ENCODE data around the gene SSR1. TPM values are rescaled to one million over a fixed set of nuclear protein-coding genes. Genes with fewer than 3 reads are reported as not detected.
"Not testable (repeated sequence)": the region's sequence is repeated elsewhere in the genome, so short reads cannot be mapped to it uniquely, and the experiment has no call there.

SSR1 gene
- total RNA-seq, 2 donors from 2014 or later: 118 to 136 TPM

DNA sequence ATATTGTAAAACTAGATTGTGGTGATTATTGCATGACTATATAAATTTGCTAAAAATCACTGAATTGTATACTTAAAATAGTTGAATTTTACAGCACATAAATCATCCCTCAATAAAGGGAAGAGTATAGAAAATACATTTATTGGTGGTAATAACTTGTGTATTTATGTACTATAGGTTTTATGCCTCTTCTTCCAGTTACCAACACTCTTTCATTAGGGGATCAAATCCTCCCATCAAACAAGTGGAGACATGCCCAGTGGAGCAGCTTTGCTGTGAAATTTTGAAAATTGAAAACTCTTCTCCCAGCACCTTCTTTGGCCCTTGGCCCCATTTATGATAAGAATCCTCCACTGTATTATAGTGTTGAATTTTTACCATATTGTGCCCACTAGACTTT is 10.1 kb upstream of the SSR1 start:
- ATAC-seq: no peak
- intact Hi-C loops (cut with DNase I, micrococcal nuclease): no loop called here
- DNase-seq: no peak

DNA sequence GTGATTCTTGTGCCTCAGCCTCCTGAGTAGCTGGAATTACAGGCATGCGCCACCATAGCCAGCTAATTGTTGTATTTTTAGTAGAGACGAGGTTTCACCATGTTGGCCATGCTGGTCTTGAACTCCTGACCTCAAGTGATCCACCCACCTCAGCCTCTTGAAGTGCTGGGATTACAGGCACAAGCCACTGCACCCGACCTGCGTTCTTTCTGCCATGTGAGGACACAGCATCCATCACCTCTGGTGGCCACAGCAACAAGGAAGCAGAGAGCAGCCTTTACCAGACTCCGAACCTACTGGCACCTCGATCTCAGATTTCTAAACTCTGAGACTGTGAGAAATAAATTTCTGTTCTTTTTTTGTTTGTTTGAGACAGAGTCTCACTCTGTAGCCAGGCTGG is 8.9 kb upstream of the SSR1 start:
- intact Hi-C loops (cut with DNase I, micrococcal nuclease); DNase-seq; ATAC-seq: not testable (repeated sequence)

DNA sequence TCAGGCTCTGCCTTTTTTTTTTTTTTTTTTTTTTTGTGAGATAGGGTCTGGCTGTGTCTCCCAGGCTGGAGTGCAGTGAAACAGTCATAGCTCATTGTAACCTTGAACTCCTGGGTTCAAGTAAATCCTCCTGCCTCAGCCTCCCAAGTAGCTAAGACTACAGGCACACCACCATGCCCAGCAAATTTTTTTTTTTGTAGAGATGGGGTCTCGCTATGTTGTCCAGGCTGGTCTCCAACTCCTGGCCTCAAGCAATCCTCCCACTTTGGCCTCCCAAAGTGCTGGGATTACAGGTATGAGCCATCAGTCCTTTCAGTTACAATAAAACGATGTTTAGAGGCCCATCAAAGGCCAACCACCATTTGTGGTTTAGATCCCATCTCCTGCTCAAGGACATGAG is 6.4 kb upstream of the SSR1 start:
- DNase-seq; ATAC-seq; intact Hi-C loops (cut with DNase I, micrococcal nuclease): not testable (repeated sequence)

DNA sequence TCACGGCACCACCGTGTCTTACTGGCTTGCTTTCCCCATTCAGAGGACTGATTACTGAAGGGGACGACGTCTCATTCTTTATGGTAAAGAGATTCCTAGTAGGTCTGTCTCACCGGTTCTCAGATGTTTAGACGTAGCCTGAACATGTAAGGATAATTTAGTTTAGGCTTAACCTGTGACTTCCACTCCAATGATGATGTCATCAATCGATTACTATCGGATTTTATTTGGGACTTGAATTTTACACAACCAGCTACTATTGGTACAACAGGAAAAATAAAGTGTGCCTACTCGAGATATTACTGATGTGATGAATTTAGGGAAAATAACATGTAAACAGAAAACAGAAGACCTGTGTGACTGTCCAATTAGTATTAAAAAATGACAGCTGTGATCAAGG is 4.5 kb upstream of the SSR1 start:
- ATAC-seq: no peak
- no peak for DNase-seq
- intact Hi-C loops (cut with DNase I, micrococcal nuclease): no loop called here

DNA sequence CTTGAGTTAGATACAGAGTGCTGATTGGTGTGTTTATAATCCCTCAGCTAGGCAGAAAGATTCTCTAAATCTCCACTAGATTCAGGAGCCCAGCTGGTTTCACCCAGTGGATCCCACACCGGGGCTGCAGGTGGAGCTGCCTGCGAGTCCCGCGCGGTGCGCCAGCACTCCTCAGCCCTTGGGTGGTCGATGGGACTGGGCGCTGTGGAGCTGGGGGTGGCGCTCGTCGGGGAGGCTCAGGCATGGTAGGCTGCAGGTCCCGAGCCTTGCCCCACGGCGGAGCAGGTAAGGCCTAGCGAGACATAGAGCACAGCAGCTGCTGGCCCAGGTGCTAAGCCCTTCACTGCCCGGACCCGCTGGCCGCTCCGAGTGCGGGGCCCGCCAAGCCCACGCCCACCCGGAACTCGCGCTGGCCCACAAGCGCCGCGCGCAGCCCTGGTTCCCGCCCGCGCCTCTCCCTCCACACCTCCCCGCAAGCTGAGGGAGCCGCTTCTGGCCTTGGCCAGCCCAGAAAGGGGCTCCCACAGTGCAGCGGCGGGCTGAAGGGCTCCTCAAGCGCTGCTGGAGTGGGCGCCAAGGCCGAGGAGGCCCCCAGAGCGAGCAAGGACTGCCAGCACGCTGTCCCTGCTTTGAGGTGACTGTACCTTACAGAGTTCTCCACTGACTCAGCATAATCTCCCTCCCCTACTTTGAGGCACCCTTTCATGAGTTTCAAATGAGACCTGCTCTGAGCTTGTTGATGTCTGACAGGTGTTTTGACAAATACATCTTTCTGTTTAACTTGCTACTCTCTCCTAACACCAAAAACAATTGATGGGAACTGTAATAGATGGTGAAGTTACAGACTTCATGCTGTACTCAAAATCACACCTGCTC is 3.9 kb upstream of the SSR1 start:
- intact Hi-C loops (cut with DNase I, micrococcal nuclease): no loop called here
- DNase-seq (no peak), ATAC-seq (no peak)

DNA sequence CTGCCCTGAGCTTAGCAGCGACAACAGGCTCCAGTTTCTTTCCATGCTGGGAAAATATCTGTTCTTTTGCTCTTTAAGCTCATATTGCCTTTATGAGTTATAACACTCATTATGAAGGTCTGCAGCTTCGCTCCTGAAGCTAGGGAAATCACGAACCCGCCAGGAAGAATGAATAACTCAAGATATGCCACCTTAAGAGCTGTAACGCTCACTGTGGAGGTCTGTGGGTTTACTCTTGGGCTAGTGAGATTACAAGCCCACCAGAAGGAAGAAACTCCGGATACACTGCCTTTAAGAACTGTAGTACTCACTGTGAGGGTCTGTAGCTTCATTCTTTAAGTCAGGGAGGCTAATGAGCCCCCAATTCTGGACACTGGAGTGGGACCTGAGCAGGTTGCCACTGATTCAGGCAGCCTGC is 3.0 kb upstream of the SSR1 start:
- ATAC-seq (no peak), DNase-seq (no peak)
- intact Hi-C loops (cut with DNase I, micrococcal nuclease): no loop called here

DNA sequence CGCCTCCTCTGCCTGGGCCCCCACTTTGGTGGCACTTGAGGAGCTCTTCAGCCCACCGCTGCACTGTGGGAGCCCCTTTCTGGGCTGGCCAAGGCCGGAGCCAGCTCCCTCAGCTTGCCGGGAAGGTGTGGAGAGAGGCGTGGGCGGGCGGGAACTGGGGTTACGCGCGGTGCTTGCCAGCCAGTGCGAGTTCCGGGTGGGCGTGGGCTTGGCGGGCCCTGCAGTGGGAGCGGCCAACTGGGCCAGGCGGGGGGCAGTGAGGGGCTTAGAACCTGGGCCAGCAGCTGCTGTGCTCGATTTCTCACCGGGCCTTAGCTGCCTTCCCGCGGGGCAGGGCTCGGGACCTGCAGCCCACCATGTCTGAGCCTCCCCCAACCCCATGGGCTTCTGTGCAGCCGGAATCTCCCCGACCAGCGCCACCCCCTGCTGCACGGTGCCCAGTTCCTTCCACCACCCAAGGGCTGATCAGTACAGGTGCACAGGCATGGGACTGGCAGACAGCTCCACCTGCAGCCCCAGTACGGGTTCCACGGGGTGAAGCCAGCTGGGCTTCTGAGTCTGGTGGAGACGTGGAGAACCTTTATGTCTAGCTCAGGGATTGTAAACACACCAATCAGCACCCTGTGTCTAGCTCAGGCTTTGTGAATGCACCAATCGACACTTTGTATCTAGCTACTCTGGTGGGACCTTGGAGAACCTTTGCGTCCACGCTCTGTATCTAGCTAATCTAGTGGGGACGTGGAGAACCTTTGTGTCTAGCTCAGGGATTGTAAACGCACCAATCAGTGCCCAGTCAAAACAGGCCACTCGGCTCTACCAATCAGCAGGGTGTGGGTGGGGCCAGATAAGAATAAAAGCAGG is 2.3 kb upstream of the SSR1 start:
- intact Hi-C loops (cut with DNase I, micrococcal nuclease); ATAC-seq: not testable (repeated sequence)
- DNase-seq: peak in 1 of 2 donors; percentile 20

DNA sequence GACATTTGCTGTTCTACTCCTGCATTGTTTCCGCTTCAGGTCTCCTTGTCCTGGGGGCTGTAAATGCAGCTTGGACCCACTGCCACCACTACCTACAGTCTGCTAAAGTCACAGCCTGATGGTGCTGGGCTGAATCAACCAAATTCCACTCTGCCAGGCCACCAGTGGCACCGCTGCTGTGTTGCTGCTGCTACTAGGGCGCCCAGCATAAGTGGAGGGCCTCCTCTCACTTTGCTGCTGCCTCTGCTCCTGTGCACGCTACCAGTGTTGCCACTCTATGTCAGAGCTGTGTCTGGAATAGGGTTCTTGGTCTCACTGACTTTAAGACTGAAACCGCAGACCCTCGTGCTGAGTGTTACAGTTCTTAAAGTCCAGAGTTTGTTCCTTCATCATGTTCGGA is 1.4 kb upstream of the SSR1 start:
- DNase-seq (no peak), ATAC-seq (no peak)
- intact Hi-C loops (cut with DNase I, micrococcal nuclease): no loop called here

DNA sequence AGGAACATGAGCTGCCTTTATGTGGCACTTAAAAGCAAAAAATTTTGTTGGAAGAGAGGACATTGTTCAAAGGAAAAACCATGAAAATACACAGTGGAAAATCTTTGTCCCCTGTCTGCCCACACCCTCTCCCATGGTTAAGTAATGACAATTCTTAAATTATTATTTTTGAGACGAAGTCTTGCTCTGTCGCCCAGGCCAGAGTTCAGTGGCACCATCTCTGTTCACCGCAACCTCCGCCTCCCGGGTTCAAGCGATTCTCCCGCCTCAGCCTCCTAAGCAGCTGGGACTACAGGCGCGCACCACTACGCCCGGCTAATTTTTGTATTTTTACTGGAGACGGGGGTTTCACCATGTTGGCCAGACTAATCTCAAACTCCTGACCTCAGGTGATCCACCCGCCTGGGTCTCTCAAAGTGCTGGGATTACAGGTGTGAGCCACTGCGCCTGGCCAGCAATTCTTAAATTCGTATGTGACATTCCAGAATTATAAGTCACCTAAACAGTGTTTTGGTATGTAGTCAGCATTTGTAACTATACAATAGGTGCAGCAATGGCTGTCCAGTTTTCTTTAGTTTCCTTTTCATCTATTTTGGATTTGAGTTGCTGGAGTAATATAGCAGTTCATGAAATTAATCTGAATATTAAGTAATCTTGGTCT is 636 bp upstream of the SSR1 start:
- peak in 1 of 2 donors; percentile 25 for DNase-seq
- ATAC-seq: no peak
- intact Hi-C loops (cut with DNase I, micrococcal nuclease): no loop called here

DNA sequence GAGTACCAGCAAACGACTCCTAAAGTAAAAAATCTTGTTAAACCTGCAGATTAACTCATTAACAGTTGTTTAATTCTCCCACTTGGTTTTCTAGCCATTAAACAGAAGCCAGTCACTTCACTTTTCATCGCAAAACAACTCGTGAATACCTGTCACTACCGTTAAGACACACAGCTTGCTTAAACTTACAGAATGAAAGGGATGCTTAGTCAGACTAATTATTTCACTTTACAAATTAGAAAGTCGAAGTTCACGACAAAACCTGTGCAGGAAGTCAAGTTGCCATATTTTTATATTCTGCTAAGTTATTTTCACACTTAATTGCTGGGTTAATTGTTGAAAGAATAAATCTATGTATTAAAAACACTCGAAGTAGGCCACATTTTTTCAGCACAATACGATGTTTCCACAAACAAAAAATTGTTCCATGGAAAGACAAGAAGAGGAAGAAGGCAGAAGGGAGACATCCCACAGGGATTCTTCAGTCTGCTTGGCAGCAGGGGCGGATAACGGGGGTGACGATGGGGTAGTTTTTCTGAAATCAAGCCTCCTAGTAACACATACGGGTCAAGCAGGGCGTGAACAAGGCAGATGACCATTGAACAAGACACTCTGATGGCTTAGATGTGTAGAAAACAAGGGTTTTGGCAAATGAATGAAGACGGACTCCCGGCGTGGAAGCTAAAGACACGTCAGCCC is 933 bp downstream of the SSR1 start:
- intact Hi-C loops (cut with DNase I, micrococcal nuclease): no loop called here
- ATAC-seq (no peak), DNase-seq (no peak)

DNA sequence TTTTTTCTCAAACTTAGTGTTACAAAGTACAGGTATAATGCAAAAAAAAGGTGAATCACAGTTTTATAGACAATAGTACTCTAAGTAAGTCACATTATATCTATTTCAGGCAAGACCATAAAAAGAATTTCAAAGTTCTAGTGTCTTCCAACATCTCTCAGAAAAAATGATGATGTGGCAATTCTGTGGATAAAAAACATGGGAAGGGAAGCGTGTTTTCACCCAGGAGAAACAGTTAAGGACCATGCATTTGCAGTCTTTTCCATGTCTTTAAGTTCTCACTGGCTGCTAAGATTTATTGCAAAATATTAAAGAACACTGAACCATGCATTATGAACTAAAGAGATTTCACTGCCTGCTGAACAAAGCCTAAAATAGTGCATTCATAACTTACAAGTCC is 1.8 kb downstream of the SSR1 start:
- ATAC-seq: no peak
- DNase-seq: no peak
- intact Hi-C loops (cut with DNase I, micrococcal nuclease): no loop called here

DNA sequence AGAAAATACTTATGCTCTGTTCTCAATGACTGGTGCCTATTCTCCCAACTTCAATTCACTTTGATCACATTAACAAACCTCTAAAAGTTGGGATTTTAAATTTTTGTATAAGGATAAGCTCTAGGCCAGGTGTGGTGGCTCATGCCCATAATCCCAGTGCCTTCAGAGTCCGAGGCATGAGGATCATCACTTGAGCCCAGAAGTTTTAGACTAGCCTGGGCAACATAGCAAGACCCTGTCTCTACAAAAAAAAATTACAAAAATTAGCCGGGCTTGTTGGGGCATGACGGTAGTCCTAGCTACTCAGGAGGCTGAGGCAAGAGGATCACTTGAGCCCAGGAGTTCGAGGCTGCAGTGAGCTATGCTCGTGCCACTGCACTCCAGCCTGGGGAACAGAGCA is 3.9 kb downstream of the SSR1 start:
- DNase-seq (no peak), ATAC-seq (no peak)
- intact Hi-C loops (cut with DNase I, micrococcal nuclease): loop anchor here in 1 of 2 donors (10.0 kb wide), 1 partner anchor 296 kb away; no protein-coding TSS in a partner anchor

DNA sequence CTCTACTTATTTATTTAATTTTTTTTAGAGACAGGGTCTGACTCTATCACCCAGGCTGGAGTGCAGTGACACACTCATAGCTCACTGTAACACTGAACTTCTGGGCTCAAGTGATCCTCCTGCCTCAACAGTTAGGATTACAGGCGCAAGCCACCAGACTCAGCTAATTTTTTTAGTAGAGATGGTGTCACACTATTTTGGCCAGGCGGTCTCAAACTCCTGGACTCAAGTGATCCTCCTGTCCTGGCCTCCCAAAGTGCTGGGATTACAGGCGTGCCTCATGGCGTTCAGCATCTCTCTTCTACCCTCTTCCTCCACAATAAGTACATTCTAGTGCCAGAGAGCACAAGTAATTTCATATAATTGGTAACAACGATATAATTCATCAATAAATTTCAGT is 5.5 kb downstream of the SSR1 start:
- intact Hi-C loops (cut with DNase I, micrococcal nuclease): loop anchor here in 1 of 2 donors (10.0 kb wide), 1 partner anchor 297 kb away; no protein-coding TSS in a partner anchor
- DNase-seq (no peak), ATAC-seq (no peak)

DNA sequence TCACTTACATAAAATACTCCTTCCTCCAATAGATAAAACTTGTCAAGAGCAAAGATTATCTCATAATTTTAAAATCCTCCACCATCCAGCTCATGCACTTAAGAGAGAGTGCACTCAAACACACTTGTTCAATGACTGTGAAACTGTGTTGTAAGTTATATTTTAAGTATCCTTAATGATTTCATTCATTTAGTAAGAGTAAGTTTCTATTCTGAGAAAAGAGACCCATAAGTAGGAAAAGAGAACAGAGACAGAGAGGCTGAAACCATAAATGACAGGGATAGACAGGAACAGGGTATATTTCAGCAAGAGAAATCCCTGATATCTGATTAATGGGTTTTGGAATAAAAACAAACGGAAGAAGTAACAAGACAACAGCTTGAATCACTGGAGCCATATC is 8.2 kb downstream of the SSR1 start:
- ATAC-seq (no peak), DNase-seq (no peak)
- intact Hi-C loops (cut with DNase I, micrococcal nuclease): loop anchor here in 1 of 2 donors (10.0 kb wide), 1 partner anchor 300 kb away; no protein-coding TSS in a partner anchor

DNA sequence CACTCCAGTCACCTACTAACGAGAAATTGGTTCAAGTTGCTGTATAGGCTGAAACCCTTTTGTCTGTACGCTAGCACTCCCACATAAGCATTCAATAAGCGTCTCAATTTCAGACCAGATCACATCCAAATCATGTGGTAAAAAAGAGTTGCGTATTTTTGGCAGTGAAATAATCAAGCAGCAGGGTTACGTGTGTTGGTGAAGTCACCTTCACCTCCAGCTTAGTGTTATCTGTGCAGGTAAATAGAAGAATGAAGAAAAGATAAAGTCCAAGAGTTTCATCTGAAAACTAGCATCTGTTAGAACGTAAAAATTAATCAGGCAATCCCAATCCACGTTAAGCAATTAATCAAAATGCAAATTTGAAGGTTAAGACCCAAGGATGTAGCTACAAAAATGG is 11.3 kb downstream of the SSR1 start:
- intact Hi-C loops (cut with DNase I, micrococcal nuclease): loop anchor here in 1 of 2 donors (10.0 kb wide), 1 partner anchor 303 kb away; no protein-coding TSS in a partner anchor
- ATAC-seq: no peak
- DNase-seq: no peak

DNA sequence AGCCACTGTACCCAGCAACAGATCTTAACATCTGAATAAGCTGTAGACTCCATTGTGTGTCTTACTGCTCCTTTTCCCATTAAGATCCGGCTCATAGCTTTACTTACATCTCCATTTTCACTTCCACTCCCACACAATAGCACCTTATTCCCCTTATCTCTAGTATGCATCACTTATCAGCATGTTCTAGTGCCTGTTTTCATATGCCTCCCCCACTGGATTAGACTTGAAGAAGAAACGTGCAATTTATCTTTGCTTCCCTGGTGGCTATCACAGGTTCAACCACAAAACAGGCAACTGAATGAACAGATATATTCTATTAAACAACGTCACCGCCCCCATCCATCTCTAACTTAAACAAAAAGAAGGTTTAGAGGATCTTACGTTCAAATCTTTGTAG is 12.1 kb downstream of the SSR1 start:
- no peak for DNase-seq
- no peak for ATAC-seq
- intact Hi-C loops (cut with DNase I, micrococcal nuclease): loop anchor here in 1 of 2 donors (10.0 kb wide), 1 partner anchor 304 kb away; no protein-coding TSS in a partner anchor

DNA sequence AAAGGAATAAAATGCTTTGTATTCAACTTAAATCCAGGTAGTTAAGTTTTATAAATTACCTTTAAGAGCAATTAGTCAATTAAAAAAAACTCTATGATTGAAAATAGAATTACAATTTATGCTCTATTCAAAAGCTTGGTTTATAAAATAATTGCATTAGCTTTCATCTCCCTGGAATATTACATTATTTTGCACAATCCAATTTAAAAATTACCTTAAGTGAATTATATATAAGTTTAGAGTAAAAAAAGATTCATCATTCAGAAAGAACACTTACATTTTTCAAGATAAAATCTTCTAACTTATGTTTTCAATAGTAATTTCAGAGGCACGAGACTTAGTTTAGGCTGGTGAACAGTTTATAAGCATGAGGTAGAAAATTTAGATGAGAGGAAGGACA is 14.9 kb downstream of the SSR1 start:
- no peak for DNase-seq
- ATAC-seq: no peak
- intact Hi-C loops (cut with DNase I, micrococcal nuclease): no loop called here

DNA sequence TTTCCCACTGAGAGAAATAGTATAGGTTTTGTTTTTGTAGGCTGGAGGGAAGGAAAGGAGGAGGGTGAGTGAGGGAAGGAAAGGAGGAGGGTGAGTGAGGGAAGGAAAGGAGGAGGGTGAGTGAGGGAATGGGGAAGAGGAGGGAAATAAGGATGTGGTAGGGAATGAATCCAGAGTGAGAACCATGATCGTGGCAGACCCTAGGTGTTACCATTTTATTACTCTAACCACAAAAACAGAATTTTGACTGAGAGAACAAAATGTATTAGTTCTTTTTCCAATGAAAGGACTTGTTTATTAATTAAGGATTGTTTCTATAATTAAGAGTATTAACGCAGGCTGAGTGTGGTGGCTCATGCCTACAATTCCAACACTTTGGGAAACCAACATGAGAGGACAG is 16.4 kb downstream of the SSR1 start:
- intact Hi-C loops (cut with DNase I, micrococcal nuclease): no loop called here
- no peak for ATAC-seq
- no peak for DNase-seq

DNA sequence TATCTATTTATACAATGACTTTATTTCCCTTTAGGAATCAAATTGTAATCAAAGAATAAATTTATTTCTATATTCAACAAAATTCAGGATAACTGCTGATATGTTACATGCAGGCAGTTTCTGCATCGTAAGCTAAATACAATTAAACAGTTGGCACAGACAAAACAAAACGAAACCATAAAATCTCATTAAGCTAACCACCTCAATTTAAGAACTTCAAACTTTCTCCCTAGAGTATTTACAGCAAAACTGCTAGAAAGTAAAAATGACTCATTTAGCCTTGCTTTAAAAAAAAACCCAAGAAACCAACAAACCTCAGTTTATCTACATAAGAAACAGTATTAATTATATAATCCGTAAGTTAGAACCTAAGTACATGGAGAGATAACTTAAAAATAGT is 17.1 kb downstream of the SSR1 start:
- DNase-seq (no peak), ATAC-seq (no peak)
- intact Hi-C loops (cut with DNase I, micrococcal nuclease): no loop called here

All from left colon (tissue), 2 donors.